HepG2 (cell line): ENCODE measurements around the gene FAM53B. TPM values are rescaled to one million over a fixed set of nuclear protein-coding genes. Genes with fewer than 3 reads are reported as not detected.

Experiments
- ETV5 ChIP-seq: IDR thresholded peaks from 2 replicates; pipeline ENCODE4 v1.6.1; 2018; ENCODE audit warnings: missing biosample characterization, missing genetic modification reagents, inconsistent platforms, borderline replicate concordance
- FOXC1 ChIP-seq: sonication (generic); formaldehyde crosslinking; IDR thresholded peaks from 2 replicates; pipeline ENCODE4 v1.8.0; 2022; ENCODE audit warnings: mild to moderate bottlenecking, missing genetic modification reagents, borderline replicate concordance
- HMGXB4 ChIP-seq, 2 experiments: sonication (generic) in 1 of 2; formaldehyde crosslinking in 1 of 2; IDR thresholded peaks; 2 replicates each; pipeline versions ENCODE4 v1.4.0 to v1.6.1; 2018 to 2020; ENCODE audit warnings: missing genetic modification reagents in 2 of 2, borderline replicate concordance in 1 of 2, low read depth in 1 of 2, mild to moderate bottlenecking in 1 of 2, missing biosample characterization in 1 of 2
- KLF13 ChIP-seq: sonication (generic); formaldehyde crosslinking; IDR thresholded peaks from 2 replicates; pipeline ENCODE4 v1.4.0; 2020; ENCODE audit warnings: mild to moderate bottlenecking, missing genetic modification reagents
- MLXIP ChIP-seq: sonication (generic); formaldehyde crosslinking; IDR thresholded peaks from 2 replicates; pipeline ENCODE4 v1.9.0; 2021; ENCODE audit warnings: missing genetic modification reagents, borderline replicate concordance
- MXI1 ChIP-seq: IDR thresholded peaks from 3 replicates; pipeline ENCODE4 v1.6.1; 2012; ENCODE audit warnings: low read depth, low read length, inconsistent platforms, borderline replicate concordance
- PCBP2 ChIP-seq: fragments of 200-400 bp; formaldehyde crosslinking; optimal IDR thresholded peaks from 2 replicates; pipeline ENCODE3; 2018; ENCODE audit warnings: low read length, low read depth; ENCODE audit not compliant: poor library complexity, severe bottlenecking
- SCMH1 ChIP-seq: sonication (generic); formaldehyde crosslinking; IDR thresholded peaks from 2 replicates; pipeline ENCODE4 v1.9.0; 2021; ENCODE audit warnings: missing genetic modification reagents, mild to moderate bottlenecking, borderline replicate concordance
- ZNF12 ChIP-seq: sonication (generic); formaldehyde crosslinking; IDR thresholded peaks from 2 replicates; pipeline ENCODE4 v1.5.0; 2020; ENCODE audit warnings: missing genetic modification reagents
- ZNF318 ChIP-seq: sonication (generic); formaldehyde crosslinking; IDR thresholded peaks from 2 replicates; pipeline ENCODE4 v1.4.0; 2020; ENCODE audit warnings: mild to moderate bottlenecking, missing genetic modification reagents
- ZNF431 ChIP-seq: sonication (generic); formaldehyde crosslinking; IDR thresholded peaks from 2 replicates; pipeline ENCODE4 v1.9.0; 2022; ENCODE audit warnings: missing genetic modification reagents, low read depth, mild to moderate bottlenecking, borderline replicate concordance
- ZNF557 ChIP-seq: sonication (generic); formaldehyde crosslinking; IDR thresholded peaks from 2 replicates; pipeline ENCODE4 v1.4.0; 2020; ENCODE audit warnings: missing genetic modification reagents
- ZNF589 ChIP-seq: sonication (generic); formaldehyde crosslinking; conservative IDR thresholded peaks from 2 replicates; pipeline ENCODE4 v1.8.0; 2022; ENCODE audit warnings: mild to moderate bottlenecking, moderate library complexity, missing genetic modification reagents
- ZNF761 ChIP-seq: sonication (generic); formaldehyde crosslinking; conservative IDR thresholded peaks from 2 replicates; pipeline ENCODE4 v1.4.0; 2020; ENCODE audit warnings: mild to moderate bottlenecking, missing genetic modification reagents
- polyA plus RNA-seq, 8 experiments: library from polyadenylated mRNA; depleted of rRNA in 3 of 8; stranded (reverse) in 7 of 8; unstranded in 1 of 8; fragments of >200 nt; fragmentation: Illumina TruSeq in 4 of 8; extraction: Trizol in 4 of 8; gene quantifications; 2 replicates each; pipeline versions ENCODE4 v1.2.1 to v1.2.3, GENCODE V29; 2011 to 2016; ENCODE audit warnings: low read depth in 4 of 8, missing spikeins in 1 of 8, mixed read lengths in 1 of 8; ENCODE audit not compliant: insufficient read depth in 1 of 8
- total RNA-seq, 5 experiments: library from RNA; depleted of rRNA; stranded (reverse); fragments of >200 nt; fragmentation: Illumina TruSeq; extraction: Trizol; gene quantifications; 2 replicates each; pipeline ENCODE4 v1.2.3, GENCODE V29; 2016; ENCODE audit warnings: low read depth in 1 of 5
- TF ChIP-seq, protein P1 (sequence below): sonication (generic); formaldehyde crosslinking; IDR thresholded peaks from 2 replicates; pipeline ENCODE4 v1.4.0; 2020; ENCODE audit warnings: mild to moderate bottlenecking, low read depth, missing genetic modification reagents

The FAM53B gene
- total and polyA plus RNA-seq, 2 of the 13 experiments (the other 11 are each of a cell fraction or from before 2014, with no cell fraction given) = 6.4 to 19.3 TPM

GRCh38 chr10:124708246-124708779, 35.9 kb downstream of the FAM53B start (continued):
- no peak for TF ChIP-seq KLF13 (CRISPR knock-in tag)
- TF ChIP-seq HMGXB4 (CRISPR knock-in tag; IDR thresholded peaks at IDR 0.05; ENCODE audit: borderline replicate concordance in 1 of 2, low read depth in 1 of 2) = no peak
- TF ChIP-seq FOXC1 (CRISPR knock-in tag) = no peak
- TF ChIP-seq MXI1 = no peak
- no peak for TF ChIP-seq MLXIP (CRISPR knock-in tag)
- TF ChIP-seq ZNF12 (CRISPR knock-in tag) = no peak
- TF ChIP-seq SCMH1 (CRISPR knock-in tag) = no peak
- TF ChIP-seq ZNF318 (CRISPR knock-in tag) = no peak
- TF ChIP-seq PCBP2 = no peak
- TF ChIP-seq ZNF589 (CRISPR knock-in tag) = 0 out of 2 replicates have a peak, but pooled peaks have one; percentile 60
- no peak for TF ChIP-seq ZNF431 (CRISPR knock-in tag)
- TF ChIP-seq, protein P1, sequence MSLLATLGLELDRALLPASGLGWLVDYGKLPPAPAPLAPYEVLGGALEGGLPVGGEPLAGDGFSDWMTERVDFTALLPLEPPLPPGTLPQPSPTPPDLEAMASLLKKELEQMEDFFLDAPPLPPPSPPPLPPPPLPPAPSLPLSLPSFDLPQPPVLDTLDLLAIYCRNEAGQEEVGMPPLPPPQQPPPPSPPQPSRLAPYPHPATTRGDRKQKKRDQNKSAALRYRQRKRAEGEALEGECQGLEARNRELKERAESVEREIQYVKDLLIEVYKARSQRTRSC (CRISPR knock-in tag) = no peak
- peak; percentile 72; the same call in 1 of the 2 replicates for TF ChIP-seq ETV5 (CRISPR knock-in tag)
- no peak for TF ChIP-seq ZNF761 (CRISPR knock-in tag)
- no peak for TF ChIP-seq ZNF557 (CRISPR knock-in tag)
